Cardiac muscle cell (in vitro differentiated cells and primary cell): Measurements from ENCODE around the gene MCM8. TPM values are rescaled to one million over a fixed set of nuclear protein-coding genes. Genes with fewer than 3 reads are reported as not detected.

Source experiments
- DNase-seq, 2 donors: peaks; one replicate each; pipeline versions ENCODE4 v3.0.0 to v3.0.0-alpha.2; 2010 to 2017; ENCODE audit warnings: low read depth in 1 of 2, low spot score in 1 of 2
- H3K27ac ChIP-seq: fragments of 200-600 bp; sonication (generic); 2 replicates; pipeline ENCODE4 v1.5.1; 2016
- H3K27me3 ChIP-seq: fragments of 200-600 bp; sonication (generic); 2 replicates; pipeline ENCODE4 v1.6.0; 2016; ENCODE audit warnings: control low read depth
- H3K36me3 ChIP-seq: fragments of 200-600 bp; sonication (generic); 2 replicates; pipeline ENCODE4 v1.5.1; 2016; ENCODE audit warnings: control low read depth
- H3K4me1 ChIP-seq: fragments of 200-600 bp; sonication (generic); 2 replicates; pipeline ENCODE4 v1.8.1; 2017; ENCODE audit warnings: low read depth, mild to moderate bottlenecking, mixed run types
- H3K4me3 ChIP-seq: fragments of 200-600 bp; sonication (generic); 2 replicates; pipeline ENCODE4 v1.5.1; 2016; ENCODE audit warnings: mild to moderate bottlenecking
- H3K9me3 ChIP-seq: fragments of 200-600 bp; sonication (generic); 2 replicates; pipeline ENCODE4 v1.5.1; 2017; ENCODE audit warnings: low read depth, mild to moderate bottlenecking, control low read depth
- polyA plus RNA-seq: library from polyadenylated mRNA; unstranded; fragments of >200 nt; fragmentation: Nextera tagmentation; extraction: Ambion mirVana; gene quantifications from 2 replicates; pipeline ENCODE4 v1.2.1, GENCODE V29; 2016
- total RNA-seq: library from RNA; depleted of rRNA; stranded (reverse); fragments of >200 nt; gene quantifications from 2 replicates; pipeline ENCODE4 v1.2.3, GENCODE V29; 2016
- TF ChIP-seq, protein P1 (sequence below): IDR thresholded peaks from 2 replicates; pipeline ENCODE4 v1.5.1; 2012; ENCODE audit warnings: low read depth, mild to moderate bottlenecking, low read length

MCM8 gene
- total and polyA plus RNA-seq, 2 experiments from 2014 or later, result 1.5 to 9.4 TPM

DNA sequence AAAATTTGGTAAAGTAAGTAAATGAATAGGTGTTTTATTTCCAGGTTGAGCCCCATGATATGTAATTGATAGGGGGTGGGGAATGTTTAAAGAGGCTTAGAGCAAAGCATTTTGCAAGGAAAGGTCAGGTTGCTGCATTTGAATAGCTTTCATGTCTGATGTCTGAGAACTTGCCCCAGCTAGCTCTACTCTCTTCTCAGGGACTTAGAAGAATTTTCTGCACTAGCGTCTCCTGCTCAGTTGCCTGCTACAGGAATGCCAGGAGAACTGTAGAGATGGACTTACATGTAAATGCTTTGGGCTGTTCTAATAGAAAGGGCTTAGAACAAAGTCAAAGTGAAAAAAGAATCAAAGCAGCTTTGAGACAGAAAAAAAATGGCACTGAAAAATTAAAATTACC lies 35.6 kb upstream of the MCM8 start:
- peaks cover 5% of the 10 kb centered on the region for H3K4me1 ChIP-seq
- H3K4me3 ChIP-seq, result no peak overlapping the region
- no peak overlapping the region for H3K27ac ChIP-seq
- no peaks in the 10 kb centered on the region for H3K9me3 ChIP-seq
- DNase-seq, result no peak
- TF ChIP-seq, protein P1, sequence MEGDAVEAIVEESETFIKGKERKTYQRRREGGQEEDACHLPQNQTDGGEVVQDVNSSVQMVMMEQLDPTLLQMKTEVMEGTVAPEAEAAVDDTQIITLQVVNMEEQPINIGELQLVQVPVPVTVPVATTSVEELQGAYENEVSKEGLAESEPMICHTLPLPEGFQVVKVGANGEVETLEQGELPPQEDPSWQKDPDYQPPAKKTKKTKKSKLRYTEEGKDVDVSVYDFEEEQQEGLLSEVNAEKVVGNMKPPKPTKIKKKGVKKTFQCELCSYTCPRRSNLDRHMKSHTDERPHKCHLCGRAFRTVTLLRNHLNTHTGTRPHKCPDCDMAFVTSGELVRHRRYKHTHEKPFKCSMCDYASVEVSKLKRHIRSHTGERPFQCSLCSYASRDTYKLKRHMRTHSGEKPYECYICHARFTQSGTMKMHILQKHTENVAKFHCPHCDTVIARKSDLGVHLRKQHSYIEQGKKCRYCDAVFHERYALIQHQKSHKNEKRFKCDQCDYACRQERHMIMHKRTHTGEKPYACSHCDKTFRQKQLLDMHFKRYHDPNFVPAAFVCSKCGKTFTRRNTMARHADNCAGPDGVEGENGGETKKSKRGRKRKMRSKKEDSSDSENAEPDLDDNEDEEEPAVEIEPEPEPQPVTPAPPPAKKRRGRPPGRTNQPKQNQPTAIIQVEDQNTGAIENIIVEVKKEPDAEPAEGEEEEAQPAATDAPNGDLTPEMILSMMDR, result no peak
- peaks cover 10% of the 10 kb centered on the region for H3K27me3 ChIP-seq
- H3K36me3 ChIP-seq, result no peaks in the 10 kb centered on the region

- Histone ChIP-seq H3K27ac (no peak overlapping the region), H3K36me3 (no peaks in the 10 kb centered on the region), H3K9me3 (no peaks in the 10 kb centered on the region), H3K27me3 (no peaks in the 10 kb centered on the region), H3K4me1 (no peaks in the 10 kb centered on the region), H3K4me3 (no peak overlapping the region)
- DNase-seq, result peak in 1 of 2 donors; percentile 62
- TF ChIP-seq, protein P1, result no peak
Observed at GRCh38 chr20:5918856-5919625, 31.4 kb upstream of the MCM8 start.

DNA sequence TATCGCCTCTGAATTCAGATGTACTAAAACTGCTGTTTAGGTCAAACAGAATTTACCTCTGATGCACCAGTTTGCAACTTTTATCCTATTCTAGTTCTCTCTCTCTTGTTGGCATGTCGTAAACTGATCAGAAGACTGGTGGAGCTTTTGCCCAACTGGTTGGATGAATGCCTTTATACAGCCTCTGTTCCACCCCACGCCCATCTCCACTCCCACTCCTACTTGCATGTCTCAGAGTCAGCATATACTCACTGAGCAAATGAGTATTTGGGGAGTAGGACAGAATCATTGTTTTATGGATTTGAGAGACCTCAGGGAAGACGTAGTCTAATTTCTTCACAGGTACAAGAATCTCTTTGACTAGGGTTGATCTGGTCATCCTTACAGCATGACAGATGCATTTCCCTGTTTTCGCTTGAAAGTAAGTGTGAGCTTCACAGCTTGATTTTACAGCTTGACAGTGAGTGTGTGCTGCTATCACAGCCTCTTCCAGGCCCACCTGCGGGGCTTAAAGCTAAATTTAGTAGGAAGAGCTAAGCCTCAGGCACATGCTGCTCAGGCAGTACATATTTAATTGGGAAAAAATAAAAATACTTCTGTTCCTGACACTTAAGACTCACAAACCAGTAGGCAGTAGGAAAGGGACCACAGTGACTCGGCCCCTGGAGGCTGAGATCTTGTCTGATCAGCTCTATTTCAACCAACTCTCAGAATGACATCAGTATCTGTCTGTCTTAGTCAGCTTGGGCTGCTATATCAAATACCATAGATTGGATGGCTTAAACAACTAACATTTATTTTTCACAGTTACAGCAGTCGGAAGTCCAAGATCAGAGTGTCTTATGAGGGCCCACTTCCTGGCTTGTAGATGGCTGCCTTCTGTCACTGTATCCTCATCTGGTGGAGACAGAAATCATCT lies 30.6 kb upstream of the MCM8 start:
- TF ChIP-seq, protein P1, result no peak
- H3K27ac ChIP-seq, result no peak overlapping the region
- DNase-seq, result peak in 1 of 2 donors; percentile 10
- no peaks in the 10 kb centered on the region for H3K4me1 ChIP-seq
- no peaks in the 10 kb centered on the region for H3K9me3 ChIP-seq
- no peaks in the 10 kb centered on the region for H3K36me3 ChIP-seq
- H3K27me3 ChIP-seq, result no peaks in the 10 kb centered on the region
- H3K4me3 ChIP-seq, result no peak overlapping the region

GRCh38 chr20:5920581-5920980 lies 29.9 kb upstream of the MCM8 start:
- Histone ChIP-seq H3K4me3 (no peak overlapping the region), H3K27ac (no peak overlapping the region), H3K36me3 (no peaks in the 10 kb centered on the region), H3K27me3 (no peaks in the 10 kb centered on the region), H3K9me3 (no peaks in the 10 kb centered on the region), H3K4me1 (no peaks in the 10 kb centered on the region)
- TF ChIP-seq, protein P1, result no peak
- no peak for DNase-seq

GRCh38 chr20:5923493-5923892 lies 27.0 kb upstream of the MCM8 start:
- Histone ChIP-seq H3K4me3 (no peak overlapping the region), H3K27ac (no peak overlapping the region), H3K36me3 (no peaks in the 10 kb centered on the region), H3K27me3 (no peaks in the 10 kb centered on the region), H3K9me3 (no peaks in the 10 kb centered on the region), H3K4me1 (no peaks in the 10 kb centered on the region)
- TF ChIP-seq, protein P1, result no peak
- DNase-seq, result no peak
